ENCODE measurements around the gene EYA2.

Gene EYA2

GRCh38 chr20:47188540-47188939, 293.9 kb downstream of the EYA2 start:
- H3K4me3 ChIP-seq = peak overlapping the region in 1 of 2 donors; percentile 32
- no peaks in the 10 kb centered on the region for H3K36me3 ChIP-seq
- TF ChIP-seq CTCF (IDR thresholded peaks at IDR 0.05) = no peak
- no peak overlapping the region for H3K27ac ChIP-seq
- H3K27me3 ChIP-seq = no peaks in the 10 kb centered on the region
- no peak for DNase-seq
- H3K9me3 ChIP-seq = no peaks in the 10 kb centered on the region
- intact Hi-C loops (cut with DNase I; ENCODE audit: low total_unique reads) = no loop called here
- peaks cover 0 to 4% (median 0%) of the 10 kb centered on the region in 4 donors for H3K4me1 ChIP-seq

- Histone ChIP-seq H3K9me3 (no peaks in the 10 kb centered on the region), H3K27me3 (no peaks in the 10 kb centered on the region), H3K4me1 (peaks cover 0 to 4% (median 0%) of the 10 kb centered on the region in 4 donors), H3K4me3 (peak overlapping the region in 1 of 2 donors; percentile 32), H3K36me3 (no peaks in the 10 kb centered on the region), H3K27ac (no peak overlapping the region)
- intact Hi-C loops (cut with DNase I; ENCODE audit: low total_unique reads) = no loop called here
- no peak for TF ChIP-seq CTCF (IDR thresholded peaks at IDR 0.05)
- no peak for DNase-seq
Measured at GRCh38 chr20:47189060-47189459, 294.4 kb downstream of the EYA2 start.

- TF ChIP-seq CTCF (IDR thresholded peaks at IDR 0.05) = no peak
- peaks cover 0 to 4% (median 1%) of the 10 kb centered on the region in 4 donors for H3K4me1 ChIP-seq
- intact Hi-C loops (cut with DNase I; ENCODE audit: low total_unique reads) = no loop called here
- no peak for DNase-seq
- H3K27me3 ChIP-seq = no peaks in the 10 kb centered on the region
- H3K9me3 ChIP-seq = no peaks in the 10 kb centered on the region
- H3K36me3 ChIP-seq = no peaks in the 10 kb centered on the region
- no peak overlapping the region for H3K4me3 ChIP-seq
- no peak overlapping the region for H3K27ac ChIP-seq
Measured at GRCh38 chr20:47191074-47191673, 296.5 kb downstream of the EYA2 start.

GRCh38 chr20:47191956-47192355, 297.3 kb downstream of the EYA2 start:
- H3K27me3 ChIP-seq = no peaks in the 10 kb centered on the region
- no peaks in the 10 kb centered on the region for H3K36me3 ChIP-seq
- no peak overlapping the region for H3K4me3 ChIP-seq
- peaks cover 0 to 8% (median 2%) of the 10 kb centered on the region in 4 donors for H3K4me1 ChIP-seq
- TF ChIP-seq CTCF (IDR thresholded peaks at IDR 0.05) = no peak
- intact Hi-C loops (cut with DNase I; ENCODE audit: low total_unique reads) = no loop called here
- no peaks in the 10 kb centered on the region for H3K9me3 ChIP-seq
- DNase-seq = no peak
- H3K27ac ChIP-seq = no peak overlapping the region

GRCh38 chr20:47195573-47195972, 300.9 kb downstream of the EYA2 start:
- Histone ChIP-seq H3K4me3 (no peak overlapping the region), H3K27me3 (no peaks in the 10 kb centered on the region), H3K27ac (no peak overlapping the region), H3K36me3 (no peaks in the 10 kb centered on the region), H3K4me1 (peaks cover 0 to 8% (median 0%) of the 10 kb centered on the region in 4 donors), H3K9me3 (no peaks in the 10 kb centered on the region)
- intact Hi-C loops (cut with DNase I; ENCODE audit: low total_unique reads) = loop anchor here (5.0 kb wide), 2 partner anchors 77 to 427 kb away; no protein-coding TSS in a partner anchor
- DNase-seq = no peak
- TF ChIP-seq CTCF (IDR thresholded peaks at IDR 0.05) = no peak

Data from tibial artery (tissue), 4 donors.